ENCODE data around the gene ALDH1A1.
"Not testable (repeated sequence)": the region's sequence is repeated elsewhere in the genome, so short reads cannot be mapped to it uniquely, and the experiment has no call there.

ALDH1A1 gene

GRCh38 chr9:72942451-72942850 lies 10.4 kb downstream of the ALDH1A1 start:
- DNase-seq = no peak

GRCh38 chr9:72939581-72939980 lies 13.3 kb downstream of the ALDH1A1 start:
- not testable (repeated sequence) for DNase-seq

GRCh38 chr9:72937545-72937944 lies 15.3 kb downstream of the ALDH1A1 start:
- no peak for DNase-seq

- DNase-seq = no peak
Measured at GRCh38 chr9:72936679-72937078, 16.2 kb downstream of the ALDH1A1 start.

- no peak for DNase-seq
Measured at GRCh38 chr9:72936266-72936665, 16.6 kb downstream of the ALDH1A1 start.

- peak; percentile 18 for DNase-seq
Measured at GRCh38 chr9:72935595-72935994, 17.3 kb downstream of the ALDH1A1 start.

GRCh38 chr9:72933730-72934665 lies 18.9 kb downstream of the ALDH1A1 start:
- no peak for DNase-seq

GRCh38 chr9:72932619-72933018 lies 20.2 kb downstream of the ALDH1A1 start:
- no peak for DNase-seq

- no peak for DNase-seq
Measured at GRCh38 chr9:72931897-72932296, 21.0 kb downstream of the ALDH1A1 start.

GRCh38 chr9:72931437-72931836 lies 21.4 kb downstream of the ALDH1A1 start:
- DNase-seq = no peak

- DNase-seq = no peak
Measured at GRCh38 chr9:72930828-72931227, 22.0 kb downstream of the ALDH1A1 start.

GRCh38 chr9:72929542-72929941 lies 23.3 kb downstream of the ALDH1A1 start:
- DNase-seq = no peak

- DNase-seq = no peak
Measured at GRCh38 chr9:72928042-72928507, 24.8 kb downstream of the ALDH1A1 start.

GRCh38 chr9:72926506-72926905 lies 26.3 kb downstream of the ALDH1A1 start:
- no peak for DNase-seq

GRCh38 chr9:72925891-72926290 lies 27.0 kb downstream of the ALDH1A1 start:
- no peak for DNase-seq

- DNase-seq = no peak
Measured at GRCh38 chr9:72925126-72925789, 27.6 kb downstream of the ALDH1A1 start.

- DNase-seq = no peak
Measured at GRCh38 chr9:72924154-72924790, 28.6 kb downstream of the ALDH1A1 start.

GRCh38 chr9:72923077-72923476 lies 29.8 kb downstream of the ALDH1A1 start:
- DNase-seq = no peak

GRCh38 chr9:72921888-72922654 lies 30.8 kb downstream of the ALDH1A1 start:
- DNase-seq = no peak

GRCh38 chr9:72919246-72919945 lies 33.5 kb downstream of the ALDH1A1 start:
- no peak for DNase-seq

GRCh38 chr9:72917892-72918509 lies 34.9 kb downstream of the ALDH1A1 start:
- DNase-seq = no peak

GRCh38 chr9:72915659-72916058 lies 37.2 kb downstream of the ALDH1A1 start:
- no peak for DNase-seq

Measured in eye (tissue), 1 donor.